ENCODE measurements around the gene PACRG.

PACRG gene

DNA sequence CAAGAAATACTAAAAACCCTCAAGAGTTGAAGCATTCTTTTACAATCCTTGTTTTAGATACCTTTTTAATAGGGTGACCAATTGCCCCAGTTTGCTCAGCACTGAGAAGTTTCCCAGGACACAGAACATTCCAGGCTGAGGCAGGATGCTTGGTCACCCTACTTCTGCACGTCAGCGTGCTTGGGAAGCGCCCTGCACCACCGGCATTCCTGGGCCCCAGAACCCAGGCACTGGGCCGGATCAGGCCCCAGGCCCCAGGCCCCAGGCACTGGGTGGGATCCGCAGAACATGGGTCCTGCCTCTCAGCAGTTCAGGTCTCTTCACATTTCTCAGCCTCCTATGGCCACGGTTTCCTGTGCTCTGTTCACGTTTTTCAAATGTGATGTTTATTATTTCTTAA, 472.9 kb downstream of the PACRG start:
- DNase-seq (ENCODE audit: low read depth) = no peak

DNA sequence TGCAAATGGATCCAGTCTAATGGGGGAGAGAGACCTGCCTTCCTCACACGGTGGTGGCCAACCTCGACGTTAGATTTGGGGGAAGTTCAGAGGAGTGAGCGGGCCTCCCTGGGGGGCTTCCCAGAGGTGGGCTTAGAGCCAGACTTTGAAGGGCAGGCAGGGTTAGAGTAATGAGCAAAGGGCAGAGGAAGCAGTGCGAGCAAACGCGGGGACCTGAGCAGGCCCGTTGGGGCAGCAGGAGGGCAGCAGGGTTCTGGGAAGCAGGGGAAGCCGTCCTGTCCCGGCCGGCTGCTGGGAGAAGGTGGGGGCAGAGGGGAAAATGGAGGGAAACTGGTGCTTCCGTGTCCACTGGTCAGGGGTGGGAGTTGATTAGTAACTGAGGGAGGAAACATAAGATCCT, 474.1 kb downstream of the PACRG start:
- no peak for DNase-seq (ENCODE audit: low read depth)

- DNase-seq (ENCODE audit: low read depth) = no peak
Observed at GRCh38 chr6:163206196-163206595, 478.4 kb downstream of the PACRG start.

DNA sequence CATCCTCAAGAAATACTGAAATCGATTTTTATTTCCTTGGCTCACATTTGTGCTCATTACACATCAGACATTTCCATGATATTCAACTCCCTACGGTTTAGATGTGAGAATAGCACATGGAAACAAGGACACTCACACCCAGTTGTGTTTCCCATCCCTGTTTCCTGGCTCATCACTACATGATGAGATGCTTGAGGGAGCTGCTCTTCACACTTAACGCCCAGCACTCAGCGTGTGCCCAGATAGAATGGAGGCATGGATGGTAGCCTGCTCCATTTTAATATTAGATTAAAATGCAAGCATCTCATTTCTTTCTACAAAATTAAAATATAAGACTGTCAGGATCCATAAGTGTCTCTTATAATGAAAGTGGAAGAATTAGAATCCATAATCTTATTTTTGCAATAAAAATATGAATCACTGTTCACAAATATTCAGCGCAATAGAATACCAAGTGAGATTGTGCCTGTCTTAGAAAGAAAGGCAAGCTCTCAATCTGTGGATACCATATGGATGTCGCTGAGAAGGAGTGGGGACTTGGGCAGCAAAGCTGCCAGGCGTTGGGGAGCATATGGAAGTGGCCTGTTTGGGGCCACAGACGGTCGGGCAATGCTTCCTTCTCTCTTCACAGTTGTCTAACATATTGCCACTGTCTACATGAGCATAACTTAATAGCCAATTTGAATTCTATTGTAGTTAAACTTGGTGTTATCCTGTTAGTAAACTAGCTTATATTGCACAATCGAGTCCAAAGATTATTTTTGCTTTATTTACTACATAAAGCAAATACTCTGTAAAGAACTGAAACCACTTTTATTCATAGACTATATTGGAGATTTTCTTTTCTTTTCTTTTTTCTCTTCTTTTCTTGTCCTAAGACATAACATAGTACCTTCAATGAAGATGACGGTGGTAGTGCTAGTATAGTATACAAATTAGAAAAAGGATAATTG, 479.9 kb downstream of the PACRG start:
- DNase-seq (ENCODE audit: low read depth) = no peak

DNA sequence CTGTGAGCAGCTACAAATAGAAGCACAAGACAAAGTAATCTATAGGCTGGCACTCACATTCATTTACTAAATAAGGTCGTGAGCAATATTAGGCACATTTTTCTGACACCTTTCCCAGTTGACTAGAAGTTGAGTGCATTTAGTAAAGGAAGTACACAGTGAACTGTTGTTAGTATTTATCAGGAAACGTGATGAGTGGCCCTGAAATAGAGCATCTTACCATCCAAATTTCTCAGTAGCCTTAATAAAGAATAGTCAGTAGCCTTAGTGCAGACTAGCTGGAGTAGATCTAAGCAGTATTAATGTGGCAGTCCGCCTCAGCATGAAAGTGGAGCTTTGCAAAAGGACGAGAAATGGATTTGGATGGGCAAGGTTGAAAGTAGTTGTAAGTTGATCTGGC, 481.2 kb downstream of the PACRG start:
- no peak for DNase-seq (ENCODE audit: low read depth)

- no peak for DNase-seq (ENCODE audit: low read depth)
Observed at GRCh38 chr6:163212123-163212522, 484.3 kb downstream of the PACRG start.

- no peak for DNase-seq (ENCODE audit: low read depth)
Observed at GRCh38 chr6:163214259-163214658, 486.5 kb downstream of the PACRG start.

- no peak for DNase-seq (ENCODE audit: low read depth)
Observed at GRCh38 chr6:163218361-163218894, 490.7 kb downstream of the PACRG start.

- DNase-seq (ENCODE audit: low read depth) = no peak
Observed at GRCh38 chr6:163226181-163226835, 498.5 kb downstream of the PACRG start.

- DNase-seq (ENCODE audit: low read depth) = no peak
Observed at GRCh38 chr6:163226836-163227485, 499.2 kb downstream of the PACRG start.

DNA sequence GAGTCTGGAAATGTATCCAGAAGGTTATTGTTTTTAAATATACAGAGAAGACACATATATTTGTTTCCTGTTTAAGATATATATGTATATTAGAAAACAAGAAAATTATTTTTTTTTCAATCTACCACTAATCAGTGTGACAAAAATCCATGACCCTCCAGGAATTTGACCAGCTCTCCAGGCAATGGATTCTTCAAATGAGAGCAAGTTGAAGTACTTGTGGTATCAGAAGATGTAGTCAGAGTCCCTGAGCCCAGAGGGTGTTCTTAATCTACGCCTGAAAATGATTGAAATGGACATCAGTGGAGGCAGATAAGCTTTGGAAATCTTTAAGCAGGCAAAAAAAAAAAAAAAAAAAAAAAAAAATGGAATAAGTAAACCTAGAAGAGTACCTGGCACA, 500.3 kb downstream of the PACRG start:
- no peak for DNase-seq (ENCODE audit: low read depth)

- no peak for DNase-seq (ENCODE audit: low read depth)
Observed at GRCh38 chr6:163229050-163229449, 501.3 kb downstream of the PACRG start.

GRCh38 chr6:163230901-163231300, 503.1 kb downstream of the PACRG start:
- DNase-seq (ENCODE audit: low read depth) = no peak

DNA sequence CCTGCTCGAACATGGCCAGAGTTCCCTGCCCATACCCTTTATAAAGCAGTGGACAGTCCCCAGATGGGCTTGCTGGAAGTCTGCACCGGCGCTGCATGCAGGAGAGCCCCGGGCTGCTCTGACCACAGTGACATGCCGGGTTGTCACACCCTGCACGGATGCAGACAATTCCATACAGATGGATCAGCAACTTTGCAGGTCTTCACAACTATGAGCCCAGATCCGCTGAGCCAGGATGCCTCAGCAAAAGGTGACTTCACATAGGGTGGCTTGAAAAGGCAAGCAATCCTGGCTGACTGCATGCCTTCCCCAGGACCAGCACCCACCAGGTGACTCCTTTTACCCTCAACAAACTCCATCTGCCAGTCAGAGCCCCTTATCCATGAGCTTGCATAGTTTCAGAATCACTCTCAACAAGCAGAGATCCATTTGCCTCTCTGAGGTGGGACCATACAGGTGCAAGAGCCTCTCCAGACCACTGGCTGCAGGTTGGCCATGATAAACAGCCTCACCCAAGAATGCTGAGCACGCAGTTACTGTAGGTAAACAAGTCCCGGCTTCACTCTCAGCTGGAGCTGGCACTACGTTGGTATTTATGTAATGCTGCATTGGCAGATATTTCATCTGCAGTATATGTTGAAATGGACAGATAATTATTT, 503.7 kb downstream of the PACRG start:
- no peak for DNase-seq (ENCODE audit: low read depth)

- no peak for DNase-seq (ENCODE audit: low read depth)
Observed at GRCh38 chr6:163232015-163232523, 504.3 kb downstream of the PACRG start.

DNA sequence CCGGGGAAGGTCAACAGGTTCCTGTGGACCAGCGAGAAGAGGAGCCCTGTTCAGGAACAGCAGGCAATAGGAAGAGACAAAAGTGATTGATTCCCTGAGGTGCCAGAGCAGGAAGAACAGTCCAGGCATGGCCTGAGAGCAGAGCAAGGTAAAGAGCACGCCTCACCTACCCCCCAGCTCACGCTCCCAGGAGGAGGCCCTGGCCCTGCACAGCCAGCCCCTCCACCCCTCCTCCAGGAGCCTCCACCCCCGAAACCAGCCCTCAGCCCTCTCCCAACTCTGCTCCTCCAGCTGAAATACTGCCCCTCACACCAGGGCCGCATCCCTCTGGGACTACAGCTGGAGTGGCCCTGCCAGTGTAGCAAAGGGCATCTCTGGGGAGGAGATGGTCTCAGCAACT, 504.9 kb downstream of the PACRG start:
- DNase-seq (ENCODE audit: low read depth) = no peak

- DNase-seq (ENCODE audit: low read depth) = no peak
Observed at GRCh38 chr6:163237110-163237509, 509.3 kb downstream of the PACRG start.

DNA sequence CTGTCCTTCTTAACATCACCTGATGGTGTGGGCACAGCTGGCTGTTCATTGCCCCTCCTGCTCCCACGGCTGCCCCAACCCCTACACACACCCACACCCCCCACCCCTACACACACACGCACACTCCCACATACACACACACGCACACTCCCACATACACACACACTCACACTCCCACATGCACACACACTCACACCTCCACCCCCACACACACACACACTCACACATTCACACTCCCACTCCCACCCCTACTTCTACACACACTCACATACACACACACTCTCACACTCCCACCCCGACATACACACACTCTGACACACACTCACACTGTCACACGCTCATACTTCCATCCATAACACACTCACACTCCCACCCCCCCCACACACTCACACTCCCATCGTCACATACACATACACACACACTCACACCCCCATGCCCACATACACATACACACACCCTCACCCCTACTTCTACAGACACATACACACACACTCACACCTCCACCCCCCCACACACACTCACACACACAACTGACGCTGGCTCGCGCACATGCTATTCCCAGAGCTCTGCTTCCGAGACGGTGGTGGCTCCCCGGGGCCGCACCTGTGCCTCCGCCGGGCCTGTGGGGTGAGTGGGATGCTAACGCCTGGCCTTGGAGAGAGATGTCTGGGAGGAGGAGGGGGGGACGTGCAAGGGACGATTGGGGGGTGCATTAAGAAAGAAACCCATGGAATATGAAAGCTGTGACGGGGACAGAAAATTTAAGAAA, 512.0 kb downstream of the PACRG start:
- no peak for DNase-seq (ENCODE audit: low read depth)

- DNase-seq (ENCODE audit: low read depth) = no peak
Observed at GRCh38 chr6:163240556-163240955, 512.8 kb downstream of the PACRG start.

GRCh38 chr6:163241683-163242082, 513.9 kb downstream of the PACRG start:
- no peak for DNase-seq (ENCODE audit: low read depth)

GRCh38 chr6:163243083-163243482, 515.3 kb downstream of the PACRG start:
- no peak for DNase-seq (ENCODE audit: low read depth)
